Lower lobe of right lung (tissue), 2 donors: ENCODE data around the gene MKNK2. TPM values are rescaled to one million over a fixed set of nuclear protein-coding genes. Genes with fewer than 3 reads are reported as not detected.
A peak's percentile ranks its signal among the peaks of the same experiment; 100 is the strongest.

Experiments
- ATAC-seq, 2 donors: fragments of 200-7000 bp; cut with Tn5 transposase; one replicate each; pipeline ENCODE4 v1.9.1; 2020 to 2022; ENCODE audit warnings: mild to moderate bottlenecking in 2 of 2, moderate library complexity in 2 of 2
- DNase-seq: peaks from one replicate; pipeline ENCODE4 v3.0.0-alpha.2; 2020
- H3K27ac ChIP-seq: fragments of 200-600 bp; one replicate; pipeline ENCODE4 v1.8.0; 2022
- H3K27me3 ChIP-seq: fragments of 200-600 bp; one replicate; pipeline ENCODE4 v1.8.0; 2022; ENCODE audit warnings: low read depth
- H3K36me3 ChIP-seq: fragments of 200-600 bp; one replicate; pipeline ENCODE4 v1.8.0; 2022; ENCODE audit warnings: mild to moderate bottlenecking
- H3K4me1 ChIP-seq: fragments of 200-600 bp; one replicate; pipeline ENCODE4 v1.8.0; 2022
- H3K4me3 ChIP-seq: fragments of 200-600 bp; one replicate; pipeline ENCODE4 v1.8.0; 2022; ENCODE audit warnings: mild to moderate bottlenecking
- H3K9me3 ChIP-seq: fragments of 200-600 bp; one replicate; pipeline ENCODE4 v1.8.0; 2022
- CTCF ChIP-seq: fragments of 200-600 bp; IDR thresholded peaks from one replicate; pipeline ENCODE4 v1.8.0; 2022; ENCODE audit warnings: antibody characterized with exemption, mild to moderate bottlenecking
- intact Hi-C: fragments of 100-400 bp; cut with DNase I; formaldehyde crosslinking; loops from one replicate; pipeline ENCODE4 v1.11.0; 2022
- total RNA-seq: library from RNA; stranded (reverse); fragmentation: NEBNext Ultra II Directional; extraction: Animal tissue kit (Norgen Biotek cat#: 25700); gene quantifications from one replicate; pipeline ENCODE4 v1.2.1, GENCODE V29; 2021
- donor health status: DM: no; HTN: yes; CAD: no; lungs with severe emphysema.

The MKNK2 gene
- total RNA-seq, 1 donor from 2014 or later: 268 TPM

- no peaks in the 10 kb centered on the region for H3K36me3 ChIP-seq
- no peak for ATAC-seq
- no peaks in the 10 kb centered on the region for H3K27me3 ChIP-seq
- TF ChIP-seq CTCF: no peak
- H3K4me1 ChIP-seq: peaks cover 10% of the 10 kb centered on the region
- no peak overlapping the region for H3K27ac ChIP-seq
- intact Hi-C loops: no loop called here
- peaks cover 5% of the 10 kb centered on the region for H3K9me3 ChIP-seq
- DNase-seq: no peak
- no peak overlapping the region for H3K4me3 ChIP-seq
These were observed 28.8 kb downstream of the MKNK2 start for GRCh38 chr19:2022289-2022688.

GRCh38 chr19:2021453-2022140 lies 29.4 kb downstream of the MKNK2 start:
- DNase-seq: no peak
- TF ChIP-seq CTCF: no peak
- peaks cover 5% of the 10 kb centered on the region for H3K9me3 ChIP-seq
- peaks cover 6% of the 10 kb centered on the region for H3K4me1 ChIP-seq
- intact Hi-C loops: no loop called here
- H3K4me3 ChIP-seq: no peak overlapping the region
- H3K27me3 ChIP-seq: no peaks in the 10 kb centered on the region
- peak; percentile 28 to 61 for ATAC-seq
- no peak overlapping the region for H3K27ac ChIP-seq
- no peaks in the 10 kb centered on the region for H3K36me3 ChIP-seq

GRCh38 chr19:2018752-2019151 lies 32.3 kb downstream of the MKNK2 start:
- no peaks in the 10 kb centered on the region for H3K36me3 ChIP-seq
- H3K9me3 ChIP-seq: no peaks in the 10 kb centered on the region
- no peak for TF ChIP-seq CTCF
- intact Hi-C loops: loop anchor here (10.0 kb wide), 1 partner anchor 56 kb away; no protein-coding TSS in a partner anchor
- H3K27ac ChIP-seq: no peak overlapping the region
- peaks cover 12% of the 10 kb centered on the region for H3K4me1 ChIP-seq
- no peak overlapping the region for H3K4me3 ChIP-seq
- DNase-seq: no peak
- no peak for ATAC-seq
- H3K27me3 ChIP-seq: no peaks in the 10 kb centered on the region

GRCh38 chr19:2016041-2016807 lies 34.8 kb downstream of the MKNK2 start:
- no peaks in the 10 kb centered on the region for H3K36me3 ChIP-seq
- peak overlapping the region; percentile 18 for H3K27ac ChIP-seq
- H3K9me3 ChIP-seq: no peaks in the 10 kb centered on the region
- peak; percentile 82 to 88 for ATAC-seq
- H3K27me3 ChIP-seq: no peaks in the 10 kb centered on the region
- peak; percentile 77 for DNase-seq
- H3K4me1 ChIP-seq: peaks cover 12% of the 10 kb centered on the region
- no peak for TF ChIP-seq CTCF
- H3K4me3 ChIP-seq: peak overlapping the region; percentile 31
- intact Hi-C loops: loop anchor here (10.0 kb wide), 1 partner anchor 59 kb away; no protein-coding TSS in a partner anchor

GRCh38 chr19:2015608-2015950 lies 35.5 kb downstream of the MKNK2 start, which contains the start of gene BTBD2:
TSS of gene BTBD2 (minus strand) at chr19:2015714. CDS start at chr19:2015703, 11 bp downstream.
- Histone ChIP-seq H3K9me3 (no peaks in the 10 kb centered on the region), H3K36me3 (no peaks in the 10 kb centered on the region), H3K4me1 (peaks cover 12% of the 10 kb centered on the region), H3K27me3 (no peaks in the 10 kb centered on the region), H3K4me3 (peak within 1 kb of the TSS; percentile 66), H3K27ac (peak within 1 kb of the TSS; percentile 18)
- TF ChIP-seq CTCF: no peak
- intact Hi-C loops: loop anchor here (10.0 kb wide), 1 partner anchor 59 kb away; no protein-coding TSS in a partner anchor
- ATAC-seq (no peak), DNase-seq (peak; percentile 51)
